Heart right ventricle (tissue), 16 donors: ENCODE results near the gene KBTBD4. TPM values are rescaled to one million over a fixed set of nuclear protein-coding genes. Genes with fewer than 3 reads are reported as not detected.
"Not testable (repeated sequence)": the region's sequence is repeated elsewhere in the genome, so short reads cannot be mapped to it uniquely, and the experiment has no call there.

Source experiments
- ATAC-seq, 8 donors: fragments of 200-7000 bp; cut with Tn5 transposase; one replicate each; pipeline ENCODE4 v1.9.1; 2020; ENCODE audit warnings: mild to moderate bottlenecking in 8 of 8, moderate library complexity in 8 of 8, moderate number of reproducible peaks in 1 of 8
- DNase-seq, 2 donors: peaks; one replicate each; pipeline ENCODE4 v3.0.0-alpha.2; 2020
- H3K27ac ChIP-seq, 10 donors: fragments of 200-600 bp; sonication (generic) in 2 of 10; one replicate each; pipeline versions ENCODE4 v1.5.0 to v1.8.0; 2020 to 2022; ENCODE audit warnings: mild to moderate bottlenecking in 3 of 10
- H3K27me3 ChIP-seq, 7 donors: fragments of 200-600 bp; one replicate each; pipeline ENCODE4 v1.8.0; 2021 to 2022; ENCODE audit warnings: mild to moderate bottlenecking in 2 of 7
- H3K36me3 ChIP-seq, 9 donors: fragments of 200-600 bp; sonication (generic) in 1 of 9; one replicate each; pipeline versions ENCODE4 v1.5.0 to v1.8.0; 2020 to 2022; ENCODE audit warnings: mild to moderate bottlenecking in 2 of 9
- H3K4me1 ChIP-seq, 9 donors: fragments of 200-600 bp; sonication (generic) in 1 of 9; one replicate each; pipeline versions ENCODE4 v1.5.0 to v1.8.0; 2020 to 2022; ENCODE audit warnings: mild to moderate bottlenecking in 4 of 9
- H3K4me3 ChIP-seq, 10 donors: fragments of 200-600 bp; sonication (generic) in 2 of 10; one replicate each; pipeline versions ENCODE4 v1.5.0 to v1.8.0; 2020 to 2022; ENCODE audit warnings: mild to moderate bottlenecking in 7 of 10, moderate library complexity in 2 of 10
- H3K9me3 ChIP-seq, 11 donors: fragments of 200-600 bp in 10 of 11; sonication (generic) in 2 of 11; one replicate each; pipeline versions ENCODE4 v1.5.0 to v1.8.0; 2013 to 2022; ENCODE audit warnings: mild to moderate bottlenecking in 2 of 11, control low read depth in 1 of 11, moderate library complexity in 1 of 11
- WGBS, 2 donors: extraction: QIAGEN DNeasy Blood & Tissue Kit; methylation state at CpG; one replicate each; pipeline ENCODE4 v1.1.7; 2013; ENCODE audit warnings: inconsistent platforms in 1 of 2; 5-methylcytosine and 5-hydroxymethylcytosine counted together
- intact Hi-C, 10 donors: fragments of 100-400 bp; cut with DNase I; formaldehyde crosslinking; loops; one replicate each; pipeline versions ENCODE4 v1.11.1 to v1.14.2; 2022
- polyA plus RNA-seq, 2 donors: library from polyadenylated mRNA; stranded (reverse); fragments of 200-250 nt; gene quantifications; one replicate each; pipeline ENCODE4 v1.2.3, GENCODE V29; 2013
- total RNA-seq, 10 donors: library from RNA; stranded (reverse); fragmentation: NEBNext Ultra II Directional in 3 of 10; extraction: Animal tissue kit (Norgen Biotek cat#: 25700) in 3 of 10; gene quantifications; one replicate each; pipeline versions ENCODE4 v1.2.1 to v1.2.4, GENCODE V29; 2021 to 2023
- TF ChIP-seq, protein P1 (sequence below), 9 donors: fragments of 200-600 bp; sonication (generic) in 2 of 9; IDR thresholded peaks; one replicate each; pipeline versions ENCODE4 v1.5.0 to v1.8.0; 2021 to 2022; ENCODE audit warnings: antibody characterized with exemption in 9 of 9, mild to moderate bottlenecking in 5 of 9, moderate library complexity in 1 of 9
- donor health status: Arrhythmogenic right ventricular cardiomyopathy.
- donor health status: ischemic (EF 13 %, LVEDD 7.1; RV severe dilation, severe dysfunction).
- donor health status: healthy with polysubstance abuse.
- donor health status: DM: no; HTN: yes; CAD: no.
- donor health status: DM: no; HTN: no; CAD: no.
- donor health status: ischemic (EF 25% LVEDD 6.9; RV normal size, moderate dysfunction).
- donor health status: ischemic (EF 25% LVEDD 5.7; RV mildly dilated, moderate dysfunction).
- donor health status: healthy.
- donor health status: DM: yes; HTN: yes; CAD: no.
- donor health status: Ischemic cardiomyopathy.
- donor health status: ischemic (EF 35%, LVEDD 5.7; RV mildly dilated, moderate dysfunction).
- donor health status: nonischemic (EF 11% LVEDD 7.7; RV severe dilation, severe dysfunction).
- donor health status: DM: yes; HTN: yes; CAD: no.
- donor health status: PGD.
- donor health status: ischemic (EF 29% LVEDD 5.4; RV normal size, mild dysfunction).
- donor health status: nonischemic (EF 23%, LVEDD 6.1; RV moderate dilation, normal function).

The KBTBD4 gene
- total and polyA plus RNA-seq, 12 donors: 3.1 to 21.0 (median 16.0) TPM

DNA sequence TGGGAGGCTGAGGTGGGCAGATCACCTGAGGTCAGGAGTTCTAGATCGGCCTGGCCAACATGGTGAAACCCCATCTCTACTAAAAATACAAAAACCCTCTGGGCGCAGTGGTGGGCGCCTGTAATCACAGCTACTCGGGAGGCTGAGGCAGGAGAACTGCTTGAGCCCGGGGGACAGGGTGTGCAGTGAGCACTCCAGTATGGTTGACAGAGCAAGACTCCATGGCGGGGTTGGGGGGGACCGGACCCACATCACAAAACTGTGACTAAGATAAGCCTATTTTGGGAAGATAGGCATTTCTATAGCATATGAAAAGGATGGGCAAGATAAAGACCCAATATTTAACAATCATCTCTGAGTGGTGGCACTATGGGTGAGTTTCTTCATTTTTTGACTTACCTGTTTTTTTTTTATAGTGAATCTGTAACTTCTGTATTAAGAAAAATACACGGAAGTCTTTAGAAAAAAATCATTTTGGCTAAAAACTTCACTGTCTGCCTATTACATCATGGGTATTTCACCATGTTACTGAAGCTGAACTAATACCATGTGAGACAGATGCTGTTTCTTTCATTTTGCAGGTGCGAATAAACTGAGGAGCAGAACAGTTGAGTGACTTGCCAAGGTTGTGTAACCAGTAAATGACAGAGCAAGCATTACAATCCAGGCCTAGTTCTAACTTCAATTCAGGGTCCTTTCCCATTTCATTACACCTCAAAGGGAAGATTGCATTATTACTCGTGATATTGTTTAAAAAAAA is 28.3 kb downstream of the KBTBD4 start:
- 80 to 85% methylated on average over 10 of the region's 10 CpGs for WGBS, 2 donors
- H3K4me1 ChIP-seq: peaks cover 4 to 62% (median 45%) of the 10 kb centered on the region in 9 donors
- no peaks in the 10 kb centered on the region for H3K9me3 ChIP-seq
- H3K27me3 ChIP-seq: no peaks in the 10 kb centered on the region
- peaks cover 0 to 5% (median 0%) of the 10 kb centered on the region in 9 donors for H3K36me3 ChIP-seq
- peak overlapping the region in 2 of 10 donors; percentile 6 to 96 for H3K27ac ChIP-seq
- ATAC-seq: no peak
- no peak for DNase-seq
- intact Hi-C loops: loop anchor here in 5 of 10 donors (5.0 to 10.0 kb wide), 3 partner anchors 33 to 83 kb away; no protein-coding TSS in a partner anchor
- H3K4me3 ChIP-seq: no peak overlapping the region
- TF ChIP-seq, protein P1, sequence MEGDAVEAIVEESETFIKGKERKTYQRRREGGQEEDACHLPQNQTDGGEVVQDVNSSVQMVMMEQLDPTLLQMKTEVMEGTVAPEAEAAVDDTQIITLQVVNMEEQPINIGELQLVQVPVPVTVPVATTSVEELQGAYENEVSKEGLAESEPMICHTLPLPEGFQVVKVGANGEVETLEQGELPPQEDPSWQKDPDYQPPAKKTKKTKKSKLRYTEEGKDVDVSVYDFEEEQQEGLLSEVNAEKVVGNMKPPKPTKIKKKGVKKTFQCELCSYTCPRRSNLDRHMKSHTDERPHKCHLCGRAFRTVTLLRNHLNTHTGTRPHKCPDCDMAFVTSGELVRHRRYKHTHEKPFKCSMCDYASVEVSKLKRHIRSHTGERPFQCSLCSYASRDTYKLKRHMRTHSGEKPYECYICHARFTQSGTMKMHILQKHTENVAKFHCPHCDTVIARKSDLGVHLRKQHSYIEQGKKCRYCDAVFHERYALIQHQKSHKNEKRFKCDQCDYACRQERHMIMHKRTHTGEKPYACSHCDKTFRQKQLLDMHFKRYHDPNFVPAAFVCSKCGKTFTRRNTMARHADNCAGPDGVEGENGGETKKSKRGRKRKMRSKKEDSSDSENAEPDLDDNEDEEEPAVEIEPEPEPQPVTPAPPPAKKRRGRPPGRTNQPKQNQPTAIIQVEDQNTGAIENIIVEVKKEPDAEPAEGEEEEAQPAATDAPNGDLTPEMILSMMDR (IDR thresholded peaks at IDR 0.05): no peak

DNA sequence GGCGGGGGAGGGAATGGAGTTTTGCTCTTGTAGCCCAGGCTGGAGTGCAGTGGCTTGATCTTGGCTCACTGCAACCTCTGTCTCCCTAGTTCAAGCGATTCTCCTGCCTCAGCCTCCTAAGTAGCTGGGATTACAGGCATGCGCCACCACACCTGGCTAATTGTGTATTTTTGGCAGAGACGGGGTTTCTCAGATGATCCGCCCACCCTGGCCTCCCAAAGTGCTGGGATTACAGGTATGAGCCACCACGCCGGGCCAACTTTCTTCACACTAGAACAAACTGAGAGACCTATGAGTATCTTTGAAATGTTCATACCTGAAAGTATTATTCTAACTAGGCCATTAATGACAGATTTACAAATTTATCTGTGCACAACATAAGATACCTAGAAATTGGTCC is 32.5 kb downstream of the KBTBD4 start:
- H3K9me3 ChIP-seq, H3K27me3 ChIP-seq, H3K36me3 ChIP-seq, H3K4me3 ChIP-seq, DNase-seq, H3K27ac ChIP-seq, ATAC-seq, intact Hi-C loops: not testable (repeated sequence)
- WGBS, 2 donors: 98% methylated on average over 7 of the region's 7 CpGs
- peaks cover 0 to 73% (median 45%) of the 10 kb centered on the region in 9 donors for H3K4me1 ChIP-seq

DNA sequence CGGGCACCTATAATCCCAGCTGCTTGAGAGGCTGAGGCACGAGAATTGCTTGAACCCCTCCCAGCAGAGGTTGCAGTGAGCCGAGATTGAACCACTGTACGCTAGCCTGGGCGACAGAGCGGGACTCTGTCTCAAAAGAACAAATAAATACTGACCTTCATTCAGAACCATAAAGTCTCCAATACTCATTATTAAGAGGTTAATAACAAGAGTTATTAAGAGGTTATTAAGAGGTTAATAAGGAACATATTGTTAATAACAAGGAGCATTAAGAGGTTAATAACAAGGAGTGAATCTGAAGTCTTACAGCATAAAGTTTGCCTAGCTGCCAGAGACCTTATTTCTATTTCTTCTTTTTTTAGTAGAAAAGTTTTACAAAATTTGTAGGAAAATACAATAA is 33.5 kb downstream of the KBTBD4 start:
- H3K4me3 ChIP-seq: no peak overlapping the region
- ATAC-seq (no peak), DNase-seq (no peak)
- no peak overlapping the region for H3K27ac ChIP-seq
- TF ChIP-seq, protein P1 (IDR thresholded peaks at IDR 0.05): no peak
- peaks cover 0 to 3% (median 0%) of the 10 kb centered on the region in 9 donors for H3K36me3 ChIP-seq
- intact Hi-C loops: no loop called here
- no peaks in the 10 kb centered on the region for H3K27me3 ChIP-seq
- WGBS, 2 donors: 97 to 98% methylated on average over 6 of the region's 6 CpGs
- H3K4me1 ChIP-seq: peaks cover 2 to 73% (median 45%) of the 10 kb centered on the region in 9 donors
- H3K9me3 ChIP-seq: no peaks in the 10 kb centered on the region

DNA sequence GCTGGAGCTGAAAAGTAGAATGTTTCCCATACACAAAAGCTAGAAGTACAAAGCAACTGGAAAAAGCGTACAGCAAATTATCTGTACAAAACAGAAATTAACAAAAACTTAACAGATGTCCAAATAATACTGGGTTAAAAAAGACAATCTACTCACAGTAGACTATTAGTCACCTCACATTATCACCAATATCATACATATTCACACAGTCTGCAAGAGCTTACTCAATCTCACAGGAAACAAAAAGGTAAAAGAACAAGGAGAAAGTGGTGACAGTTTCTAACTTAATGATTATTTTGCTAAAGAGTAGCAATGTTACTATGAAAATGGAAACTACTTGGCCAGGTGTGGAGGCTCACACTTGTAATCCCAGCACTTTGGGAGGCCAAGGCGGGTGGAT is 37.7 kb downstream of the KBTBD4 start:
- Histone ChIP-seq H3K9me3 (no peaks in the 10 kb centered on the region), H3K27ac (peak overlapping the region in 2 of 10 donors; percentile 50 to 64), H3K4me3 (no peak overlapping the region), H3K36me3 (peaks cover 0 to 5% (median 0%) of the 10 kb centered on the region in 9 donors), H3K27me3 (no peaks in the 10 kb centered on the region), H3K4me1 (peaks cover 12 to 79% (median 66%) of the 10 kb centered on the region in 9 donors)
- intact Hi-C loops: no loop called here
- no peak for ATAC-seq
- DNase-seq: no peak
- TF ChIP-seq, protein P1 (IDR thresholded peaks at IDR 0.05): no peak
- 98 to 100% methylated on average over 2 of the region's 2 CpGs for WGBS, 2 donors

DNA sequence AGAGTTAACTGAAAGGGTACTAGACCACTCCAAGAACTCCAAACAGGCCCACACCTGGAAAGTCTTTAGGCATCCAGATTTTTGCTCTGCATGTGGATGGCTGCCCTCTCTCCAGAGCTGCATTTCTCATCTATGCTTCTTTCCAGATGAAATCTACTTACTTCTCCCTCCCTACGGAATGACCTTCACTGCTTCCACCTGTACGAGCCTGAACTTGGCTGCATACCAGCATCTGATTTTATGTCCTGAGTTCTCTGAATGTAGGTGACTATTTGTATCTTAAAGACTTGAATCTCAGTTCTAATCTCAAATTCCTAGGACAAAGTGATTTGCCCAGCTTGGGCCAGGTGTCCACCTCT is 39.1 kb downstream of the KBTBD4 start:
- DNase-seq (no peak), ATAC-seq (no peak)
- WGBS, 2 donors: 18 to 37% methylated on average over 2 of the region's 2 CpGs
- H3K27me3 ChIP-seq: no peaks in the 10 kb centered on the region
- intact Hi-C loops: loop anchor here in 3 of 10 donors (5.0 to 10.0 kb wide), 3 partner anchors 37 to 55 kb away; no protein-coding TSS in a partner anchor
- no peaks in the 10 kb centered on the region for H3K9me3 ChIP-seq
- peaks cover 0 to 17% (median 0%) of the 10 kb centered on the region in 9 donors for H3K36me3 ChIP-seq
- H3K27ac ChIP-seq: peak overlapping the region in 7 of 10 donors; percentile 2 to 64 (median 26)
- no peak overlapping the region for H3K4me3 ChIP-seq
- H3K4me1 ChIP-seq: peaks cover 12 to 91% (median 74%) of the 10 kb centered on the region in 9 donors
- TF ChIP-seq, protein P1 (IDR thresholded peaks at IDR 0.05): no peak
